ENCODE measurements around the gene CCDC192. TPM values are rescaled to one million over a fixed set of nuclear protein-coding genes. Genes with fewer than 3 reads are reported as not detected.

Gene CCDC192
- total RNA-seq, 3 donors from 2014 or later (not counting 1 experiment from before 2014, with no cell fraction given) = not detected

DNA sequence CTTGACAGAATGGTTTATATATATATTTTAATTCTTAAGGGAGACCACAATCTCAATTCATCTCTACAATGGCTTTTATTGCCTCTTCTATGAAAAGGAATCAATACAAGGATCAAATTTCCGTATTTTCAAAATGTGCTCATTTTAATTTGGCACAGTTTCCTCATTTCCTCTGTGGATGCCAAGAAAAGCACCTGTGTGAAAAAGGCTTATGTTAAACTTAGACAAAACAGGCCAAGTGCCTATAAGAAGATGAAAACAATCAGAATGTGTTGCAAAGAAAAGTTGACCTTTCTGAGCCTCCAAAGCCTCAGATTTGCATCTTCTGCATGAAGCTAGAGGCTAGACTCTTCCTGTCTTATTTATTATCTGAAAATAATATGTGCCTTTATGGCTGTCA is 206.6 kb downstream of the CCDC192 start:
- DNase-seq (no peak), ATAC-seq (no peak)
- Mint-ChIP-seq H3K4me1 (no peaks in the 10 kb centered on the region), H3K27ac (no peak overlapping the region), H3K4me3 (no peak overlapping the region), H3K9me3 (no peaks in the 10 kb centered on the region), H3K36me3 (no peaks in the 10 kb centered on the region), H3K27me3 (ENCODE audit: low read depth in 2 of 2) (peaks cover 4 to 25% of the 10 kb centered on the region in 2 donors)
- Histone ChIP-seq H3K9me3 (ENCODE audit: control insufficient read depth, insufficient read depth, low read length) (no peaks in the 10 kb centered on the region), H3K27me3 (ENCODE audit: control insufficient read depth, insufficient read depth, low read length) (no peaks in the 10 kb centered on the region), H3K4me3 (ENCODE audit: low read length) (no peak overlapping the region), H3K4me1 (ENCODE audit: control insufficient read depth, insufficient read depth, low read length) (no peaks in the 10 kb centered on the region), H3K27ac (ENCODE audit: low read length) (no peak overlapping the region), H3K36me3 (ENCODE audit: control insufficient read depth, insufficient read depth, low read length) (no peaks in the 10 kb centered on the region)
- TF ChIP-seq, protein P1, sequence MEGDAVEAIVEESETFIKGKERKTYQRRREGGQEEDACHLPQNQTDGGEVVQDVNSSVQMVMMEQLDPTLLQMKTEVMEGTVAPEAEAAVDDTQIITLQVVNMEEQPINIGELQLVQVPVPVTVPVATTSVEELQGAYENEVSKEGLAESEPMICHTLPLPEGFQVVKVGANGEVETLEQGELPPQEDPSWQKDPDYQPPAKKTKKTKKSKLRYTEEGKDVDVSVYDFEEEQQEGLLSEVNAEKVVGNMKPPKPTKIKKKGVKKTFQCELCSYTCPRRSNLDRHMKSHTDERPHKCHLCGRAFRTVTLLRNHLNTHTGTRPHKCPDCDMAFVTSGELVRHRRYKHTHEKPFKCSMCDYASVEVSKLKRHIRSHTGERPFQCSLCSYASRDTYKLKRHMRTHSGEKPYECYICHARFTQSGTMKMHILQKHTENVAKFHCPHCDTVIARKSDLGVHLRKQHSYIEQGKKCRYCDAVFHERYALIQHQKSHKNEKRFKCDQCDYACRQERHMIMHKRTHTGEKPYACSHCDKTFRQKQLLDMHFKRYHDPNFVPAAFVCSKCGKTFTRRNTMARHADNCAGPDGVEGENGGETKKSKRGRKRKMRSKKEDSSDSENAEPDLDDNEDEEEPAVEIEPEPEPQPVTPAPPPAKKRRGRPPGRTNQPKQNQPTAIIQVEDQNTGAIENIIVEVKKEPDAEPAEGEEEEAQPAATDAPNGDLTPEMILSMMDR (IDR thresholded peaks at IDR 0.05) = no peak
- intact Hi-C loops (cut with micrococcal nuclease) = no loop called here
- WGBS (ENCODE audit: insufficient coverage) = 70% methylated on average over 1 of the region's 1 CpG

DNA sequence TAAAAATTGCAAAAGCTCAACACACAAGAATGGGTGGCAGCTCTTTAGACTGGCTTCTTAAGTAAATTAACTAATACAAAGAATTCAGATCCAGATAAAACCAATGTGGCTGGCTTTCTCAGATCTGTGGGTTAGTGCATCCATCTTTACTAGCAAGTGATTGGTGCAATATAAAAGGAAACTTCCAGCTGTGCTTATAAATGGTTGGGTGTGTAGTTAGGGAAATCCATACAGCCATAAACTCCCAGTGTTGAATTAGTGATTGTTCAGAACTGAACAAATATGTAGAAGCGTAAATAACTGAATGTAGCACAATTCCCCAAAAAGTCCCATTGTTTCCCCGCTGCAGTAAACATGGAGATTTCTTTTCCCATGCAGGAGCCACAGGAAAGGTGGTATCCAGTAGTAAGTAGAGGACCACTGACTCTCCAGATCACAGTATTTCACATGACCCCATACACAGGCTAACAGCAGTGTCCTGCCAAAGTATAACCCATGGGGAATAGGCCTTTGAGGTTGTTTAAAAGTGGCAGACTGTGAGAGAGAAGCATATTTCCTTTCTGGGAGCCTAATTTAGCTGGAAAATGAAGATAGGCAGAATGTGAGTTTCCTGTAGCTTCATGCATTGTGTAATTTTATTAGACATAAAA is 207.2 kb downstream of the CCDC192 start:
- intact Hi-C loops (cut with micrococcal nuclease) = no loop called here

DNA sequence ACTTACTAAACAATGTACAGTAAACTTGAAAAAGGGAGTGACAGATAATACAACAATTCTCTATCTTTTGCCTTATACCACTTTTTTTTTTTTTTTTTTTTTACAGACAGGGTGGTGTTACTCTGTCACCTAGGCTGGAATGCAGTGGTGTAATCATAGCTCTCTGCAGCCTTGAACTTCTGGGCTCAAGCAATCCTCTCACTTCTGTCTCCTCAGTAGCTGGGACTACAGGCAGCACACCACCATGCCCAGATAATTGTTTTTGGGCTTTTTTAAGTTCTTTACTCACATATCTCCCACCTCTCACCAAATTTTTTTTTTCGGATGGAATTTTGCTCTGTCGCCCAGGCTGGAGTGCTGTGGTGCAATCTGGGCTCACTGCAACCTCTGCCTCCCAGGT is 208.4 kb downstream of the CCDC192 start:
- H3K9me3 Mint-ChIP-seq = no peaks in the 10 kb centered on the region
- 91% methylated on average over 2 of the region's 2 CpGs for WGBS (ENCODE audit: insufficient coverage)
- H3K4me1 Mint-ChIP-seq = no peaks in the 10 kb centered on the region

More for the DNA sequence above, 207.2 kb downstream of the CCDC192 start:
- Histone ChIP-seq H3K4me1 (ENCODE audit: control insufficient read depth, insufficient read depth, low read length) (no peaks in the 10 kb centered on the region), H3K36me3 (ENCODE audit: control insufficient read depth, insufficient read depth, low read length) (no peaks in the 10 kb centered on the region), H3K4me3 (ENCODE audit: low read length) (no peak overlapping the region), H3K9me3 (ENCODE audit: control insufficient read depth, insufficient read depth, low read length) (no peaks in the 10 kb centered on the region), H3K27ac (ENCODE audit: low read length) (no peak overlapping the region), H3K27me3 (ENCODE audit: control insufficient read depth, insufficient read depth, low read length) (no peaks in the 10 kb centered on the region)
- peaks cover 4 to 25% of the 10 kb centered on the region in 2 donors for H3K27me3 Mint-ChIP-seq (ENCODE audit: low read depth in 2 of 2)
- 100% methylated on average over 2 of the region's 2 CpGs for whole genome bisulfite sequencing (ENCODE audit: insufficient coverage)
- H3K9me3 Mint-ChIP-seq = no peaks in the 10 kb centered on the region
- TF ChIP-seq, protein P1 (IDR thresholded peaks at IDR 0.05) = no peak
- no peak for DNase-seq
- no peak overlapping the region for H3K4me3 Mint-ChIP-seq
- no peak for ATAC-seq
- no peaks in the 10 kb centered on the region for H3K4me1 Mint-ChIP-seq
- no peaks in the 10 kb centered on the region for H3K36me3 Mint-ChIP-seq
- H3K27ac Mint-ChIP-seq = no peak overlapping the region

More for the DNA sequence above, 208.4 kb downstream of the CCDC192 start:
- no peaks in the 10 kb centered on the region for H3K4me1 ChIP-seq (ENCODE audit: control insufficient read depth, insufficient read depth, low read length)
- no peaks in the 10 kb centered on the region for H3K27me3 ChIP-seq (ENCODE audit: control insufficient read depth, insufficient read depth, low read length)
- Mint-ChIP-seq H3K27ac (no peak overlapping the region), H3K4me3 (no peak overlapping the region), H3K27me3 (ENCODE audit: low read depth in 2 of 2) (peaks cover 0 to 17% of the 10 kb centered on the region in 2 donors), H3K36me3 (no peaks in the 10 kb centered on the region)
- DNase-seq (no peak), ATAC-seq (no peak)
- H3K9me3 ChIP-seq (ENCODE audit: control insufficient read depth, insufficient read depth, low read length) = no peaks in the 10 kb centered on the region
- TF ChIP-seq, protein P1 (IDR thresholded peaks at IDR 0.05) = no peak
- intact Hi-C loops (cut with micrococcal nuclease) = no loop called here
- H3K27ac ChIP-seq (ENCODE audit: low read length) = no peak overlapping the region
- no peaks in the 10 kb centered on the region for H3K36me3 ChIP-seq (ENCODE audit: control insufficient read depth, insufficient read depth, low read length)
- no peak overlapping the region for H3K4me3 ChIP-seq (ENCODE audit: low read length)

All from natural killer cell (primary cell).